Adipocyte (in vitro differentiated cells): Measurements from ENCODE around the gene THBS2.

ENCODE experiments used
- DNase-seq: peaks from one replicate; pipeline ENCODE4 v3.0.0-alpha.2; 2015; ENCODE audit warnings: low read depth
- H3K27me3 ChIP-seq: replicated peaks from 2 replicates; pipeline ENCODE4 v1.7.0; 2013; ENCODE audit warnings: mild to moderate bottlenecking, low read length, moderate library complexity; ENCODE audit not compliant: control insufficient read depth, insufficient read depth
- H3K36me3 ChIP-seq: 2 replicates; pipeline ENCODE4 v1.7.0; 2013; ENCODE audit warnings: low read length, mild to moderate bottlenecking, moderate library complexity; ENCODE audit not compliant: control insufficient read depth, insufficient read depth, severe bottlenecking
- H3K4me1 ChIP-seq: 2 replicates; pipeline ENCODE4 v1.7.0; 2013; ENCODE audit warnings: mild to moderate bottlenecking, low read length, moderate library complexity; ENCODE audit not compliant: control insufficient read depth, insufficient read depth
- H3K4me3 ChIP-seq: 2 replicates; pipeline ENCODE4 v1.7.0; 2013; ENCODE audit warnings: mild to moderate bottlenecking, low read length, moderate library complexity
- H3K9ac ChIP-seq: 2 replicates; pipeline ENCODE4 v1.7.0; 2013; ENCODE audit warnings: mild to moderate bottlenecking, low read length, moderate library complexity
- H3K9me3 ChIP-seq: 2 replicates; pipeline ENCODE4 v1.7.0; 2013; ENCODE audit warnings: mild to moderate bottlenecking, low read length, moderate library complexity; ENCODE audit not compliant: control insufficient read depth

THBS2 gene

DNA sequence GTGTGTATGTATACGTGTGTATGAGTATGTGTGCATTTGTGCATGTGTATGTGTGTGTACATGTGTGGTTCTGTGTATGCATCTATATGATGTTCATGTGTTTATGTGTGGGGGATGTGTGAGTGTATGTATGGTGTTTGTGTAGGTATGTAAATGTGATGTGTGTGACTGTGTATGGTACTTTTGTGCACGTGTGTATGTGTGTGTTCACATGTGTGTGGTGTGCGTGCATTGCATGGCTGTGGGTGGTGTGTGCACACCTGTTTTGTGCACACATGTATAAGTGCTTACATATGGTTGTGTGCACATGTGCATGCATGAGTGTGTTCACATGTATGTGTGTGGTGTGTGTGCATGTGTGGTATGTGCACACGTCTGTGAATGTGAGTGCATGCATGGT lies 6.2 kb downstream of the THBS2 start:
- no peak for DNase-seq
- Histone ChIP-seq H3K27me3 (no peaks in the 10 kb centered on the region), H3K36me3 (peaks cover 71% of the 10 kb centered on the region), H3K9ac (no peak overlapping the region), H3K4me3 (no peak overlapping the region), H3K9me3 (no peaks in the 10 kb centered on the region), H3K4me1 (peaks cover 18% of the 10 kb centered on the region)

- peaks cover 80% of the 10 kb centered on the region for H3K36me3 ChIP-seq
- H3K27me3 ChIP-seq, result no peaks in the 10 kb centered on the region
- DNase-seq, result no peak
- H3K4me1 ChIP-seq, result peaks cover 18% of the 10 kb centered on the region
- H3K9me3 ChIP-seq, result no peaks in the 10 kb centered on the region
- no peak overlapping the region for H3K4me3 ChIP-seq
- peak overlapping the region; percentile 43 for H3K9ac ChIP-seq
These were observed 7.2 kb downstream of the THBS2 start for GRCh38 chr6:169246445-169246844.

GRCh38 chr6:169244684-169245383 lies 8.8 kb downstream of the THBS2 start:
- Histone ChIP-seq H3K4me3 (no peak overlapping the region), H3K4me1 (peaks cover 3% of the 10 kb centered on the region), H3K9ac (no peak overlapping the region), H3K36me3 (peaks cover 89% of the 10 kb centered on the region), H3K27me3 (no peaks in the 10 kb centered on the region), H3K9me3 (no peaks in the 10 kb centered on the region)
- no peak for DNase-seq

DNA sequence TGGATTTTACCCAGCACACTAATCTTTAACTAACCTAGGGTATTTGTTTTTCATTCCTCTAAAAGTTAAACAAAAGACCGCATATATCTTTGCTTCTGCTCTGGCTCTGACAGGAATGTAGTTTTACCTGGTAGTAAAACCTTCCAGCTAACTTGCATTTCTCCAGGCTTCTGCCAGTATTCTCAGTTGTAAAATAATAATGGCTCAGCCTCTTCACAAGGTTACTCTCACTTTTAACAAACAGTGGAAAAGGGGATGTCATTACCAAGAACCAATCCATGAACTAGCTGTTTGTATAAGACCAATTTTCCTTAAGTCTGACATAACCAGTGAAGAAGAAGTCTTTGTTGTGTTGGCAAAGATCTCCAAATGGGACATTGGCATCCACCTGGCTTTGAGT lies 10.0 kb downstream of the THBS2 start:
- Histone ChIP-seq H3K9me3 (no peaks in the 10 kb centered on the region), H3K36me3 (peaks cover 90% of the 10 kb centered on the region), H3K9ac (no peak overlapping the region), H3K27me3 (no peaks in the 10 kb centered on the region), H3K4me1 (peaks cover 3% of the 10 kb centered on the region), H3K4me3 (no peak overlapping the region)
- no peak for DNase-seq

- no peak overlapping the region for H3K9ac ChIP-seq
- H3K9me3 ChIP-seq, result no peaks in the 10 kb centered on the region
- peaks cover 3% of the 10 kb centered on the region for H3K4me1 ChIP-seq
- peaks cover 90% of the 10 kb centered on the region for H3K36me3 ChIP-seq
- no peak for DNase-seq
- H3K4me3 ChIP-seq, result no peak overlapping the region
- no peaks in the 10 kb centered on the region for H3K27me3 ChIP-seq
These were observed 10.5 kb downstream of the THBS2 start for GRCh38 chr6:169243186-169243585.

DNA sequence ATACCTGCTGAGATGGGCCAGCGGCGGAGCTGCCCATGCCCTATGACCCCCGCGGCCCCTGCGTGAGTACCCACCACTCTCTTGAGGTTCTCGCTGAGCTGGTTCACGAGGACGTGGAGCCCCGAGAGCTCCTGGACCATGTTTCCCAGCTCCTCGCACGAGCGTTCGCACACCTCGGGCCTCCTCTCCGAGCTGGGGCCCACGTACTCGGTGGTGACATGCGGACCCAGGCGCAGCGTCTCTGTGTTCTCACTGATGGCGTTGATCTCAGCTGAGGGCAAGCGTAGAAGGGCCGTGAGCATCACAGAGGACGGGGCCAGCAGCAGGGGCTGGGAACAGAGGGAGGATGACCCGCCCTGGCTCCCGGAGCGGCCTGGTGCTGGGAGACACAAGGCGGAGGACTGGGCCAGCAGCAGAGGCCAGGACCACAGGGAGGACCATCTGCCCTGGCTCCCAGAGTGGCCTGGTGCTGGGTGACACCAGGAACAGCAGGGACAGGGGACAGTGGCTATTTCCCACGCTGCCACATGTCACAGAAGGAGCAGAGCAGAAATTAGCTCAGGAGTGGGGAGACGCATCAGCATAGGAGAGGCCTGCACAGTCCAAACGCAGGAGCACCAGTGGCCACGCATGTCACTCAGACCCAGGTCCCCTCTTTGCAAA lies 11.8 kb downstream of the THBS2 start:
- Histone ChIP-seq H3K27me3 (no peaks in the 10 kb centered on the region), H3K4me1 (peaks cover 3% of the 10 kb centered on the region), H3K36me3 (peaks cover 90% of the 10 kb centered on the region), H3K4me3 (no peak overlapping the region), H3K9me3 (no peaks in the 10 kb centered on the region), H3K9ac (no peak overlapping the region)
- DNase-seq, result no peak

DNA sequence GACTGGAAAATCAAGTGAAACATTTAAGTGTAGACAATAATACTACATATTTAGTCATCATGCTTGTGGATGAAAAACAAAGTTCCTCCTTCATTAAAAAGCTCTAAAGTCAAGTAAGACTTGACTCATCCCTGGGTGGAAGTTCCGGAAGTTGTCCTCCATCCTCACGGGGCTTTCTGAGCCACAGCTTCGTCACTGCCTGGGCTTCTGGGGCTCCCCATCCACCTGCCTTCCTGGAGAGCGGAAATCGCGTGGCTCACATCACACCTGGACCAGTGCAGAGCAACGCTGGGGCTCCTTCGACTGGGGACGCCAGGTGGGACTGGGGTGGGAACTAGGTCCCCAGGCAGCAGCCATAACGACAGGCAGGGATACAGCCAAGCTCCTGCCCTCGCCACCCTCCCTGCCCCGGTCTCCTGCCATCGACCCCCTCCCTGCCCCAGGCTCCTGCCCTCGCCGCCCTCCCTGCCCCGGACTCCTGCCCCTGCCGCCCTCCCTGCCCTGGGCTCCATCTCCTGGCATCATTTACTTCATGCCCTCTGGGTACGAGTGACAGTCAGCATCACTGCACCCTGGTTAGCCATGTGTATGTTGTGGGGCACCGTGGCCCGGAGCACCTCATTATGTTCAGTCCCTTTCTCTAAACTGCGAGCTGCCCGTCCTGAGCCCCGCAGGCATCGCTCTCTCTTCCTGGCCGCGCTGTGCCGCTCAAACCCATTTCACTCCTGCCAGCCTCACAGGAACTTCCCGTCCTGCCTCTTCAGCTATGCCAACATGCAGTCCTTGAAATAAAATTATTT lies 12.9 kb downstream of the THBS2 start:
- Histone ChIP-seq H3K9me3 (no peaks in the 10 kb centered on the region), H3K4me3 (no peak overlapping the region), H3K27me3 (no peaks in the 10 kb centered on the region), H3K4me1 (no peaks in the 10 kb centered on the region), H3K36me3 (peaks cover 90% of the 10 kb centered on the region), H3K9ac (no peak overlapping the region)
- no peak for DNase-seq

DNA sequence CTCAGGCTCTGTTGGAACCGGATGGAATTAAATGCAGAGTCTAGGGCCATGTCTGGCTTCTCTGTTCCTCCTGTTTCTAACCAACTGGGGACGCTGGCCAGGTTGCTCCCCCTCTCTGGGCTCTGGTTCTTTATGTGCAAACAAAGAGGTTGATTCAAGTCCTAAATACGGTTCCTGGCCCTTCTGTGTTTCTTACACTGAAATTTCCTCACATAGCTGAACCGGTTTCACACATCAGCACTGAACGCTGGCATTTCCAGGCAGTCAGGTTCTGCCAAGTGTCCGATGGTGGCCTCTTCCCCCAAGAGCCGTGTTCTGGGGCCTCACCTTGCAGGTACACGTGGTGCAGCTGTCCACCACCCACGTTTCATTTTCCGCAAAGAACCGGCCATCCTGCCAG lies 13.5 kb downstream of the THBS2 start:
- no peaks in the 10 kb centered on the region for H3K27me3 ChIP-seq
- H3K9ac ChIP-seq, result no peak overlapping the region
- DNase-seq, result no peak
- no peaks in the 10 kb centered on the region for H3K4me1 ChIP-seq
- peaks cover 91% of the 10 kb centered on the region for H3K36me3 ChIP-seq
- no peak overlapping the region for H3K4me3 ChIP-seq
- H3K9me3 ChIP-seq, result no peaks in the 10 kb centered on the region

DNA sequence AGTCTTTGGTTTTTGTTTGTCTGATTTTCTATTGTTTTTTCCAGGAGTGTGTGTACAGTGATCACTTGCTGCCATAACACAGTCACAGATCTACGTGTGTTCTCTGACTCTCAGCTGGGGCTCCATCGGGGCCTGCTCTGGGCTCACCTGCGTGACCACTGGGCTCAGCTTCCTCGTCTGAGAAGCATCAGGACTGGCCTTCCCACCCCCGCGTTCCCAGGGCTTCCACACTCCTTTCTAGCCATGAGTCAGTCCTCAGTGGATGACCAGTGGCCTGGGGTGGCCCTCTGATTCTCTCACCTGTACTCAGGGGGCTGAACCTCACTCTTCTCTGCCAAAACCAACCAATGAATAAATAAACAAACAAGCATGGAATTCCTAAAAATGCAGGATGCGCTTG lies 14.5 kb downstream of the THBS2 start:
- no peaks in the 10 kb centered on the region for H3K4me1 ChIP-seq
- no peaks in the 10 kb centered on the region for H3K9me3 ChIP-seq
- H3K4me3 ChIP-seq, result no peak overlapping the region
- no peak overlapping the region for H3K9ac ChIP-seq
- H3K36me3 ChIP-seq, result peaks cover 91% of the 10 kb centered on the region
- no peaks in the 10 kb centered on the region for H3K27me3 ChIP-seq
- DNase-seq, result no peak

DNA sequence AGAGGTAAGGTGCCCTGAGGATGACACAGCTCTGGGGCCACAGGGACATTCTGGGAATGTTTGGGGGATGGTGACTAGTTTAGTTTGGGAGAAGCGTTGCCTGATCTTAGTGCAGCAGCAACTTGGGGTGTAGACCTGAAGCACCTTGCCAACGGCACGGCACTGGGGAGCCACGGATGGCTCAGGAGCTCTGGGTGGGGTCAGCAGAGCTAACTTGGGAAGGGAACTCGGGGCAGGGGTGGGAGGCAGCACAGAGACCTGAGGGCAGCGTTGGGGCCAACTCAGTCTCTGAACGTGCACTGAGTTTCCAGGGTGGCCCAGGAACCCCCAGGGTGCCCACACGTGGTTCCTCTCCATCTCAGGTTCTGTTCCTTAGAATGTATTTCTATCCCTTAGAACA lies 14.9 kb downstream of the THBS2 start:
- no peak overlapping the region for H3K9ac ChIP-seq
- H3K9me3 ChIP-seq, result no peaks in the 10 kb centered on the region

GRCh38 chr6:169237496-169238134 lies 16.0 kb downstream of the THBS2 start:
- no peaks in the 10 kb centered on the region for H3K27me3 ChIP-seq
- H3K9me3 ChIP-seq, result no peaks in the 10 kb centered on the region
- H3K9ac ChIP-seq, result no peak overlapping the region
- no peak for DNase-seq
- peaks cover 94% of the 10 kb centered on the region for H3K36me3 ChIP-seq
- no peaks in the 10 kb centered on the region for H3K4me1 ChIP-seq
- H3K4me3 ChIP-seq, result no peak overlapping the region

More for the DNA sequence above, 14.9 kb downstream of the THBS2 start:
- H3K27me3 ChIP-seq, result no peaks in the 10 kb centered on the region
- H3K4me3 ChIP-seq, result no peak overlapping the region
- no peak for DNase-seq
- no peaks in the 10 kb centered on the region for H3K4me1 ChIP-seq
- peaks cover 91% of the 10 kb centered on the region for H3K36me3 ChIP-seq
